Kidney capillary endothelial cell (primary cell): ENCODE measurements around the gene OS9.
A peak's percentile ranks its signal among the peaks of the same experiment; 100 is the strongest.
"Not testable (repeated sequence)": the region's sequence is repeated elsewhere in the genome, so short reads cannot be mapped to it uniquely, and the experiment has no call there.

Source experiments
- DNase-seq: peaks from one replicate; pipeline ENCODE4 v3.0.0-alpha.2; 2018; ENCODE audit warnings: low spot score

The OS9 gene

DNA sequence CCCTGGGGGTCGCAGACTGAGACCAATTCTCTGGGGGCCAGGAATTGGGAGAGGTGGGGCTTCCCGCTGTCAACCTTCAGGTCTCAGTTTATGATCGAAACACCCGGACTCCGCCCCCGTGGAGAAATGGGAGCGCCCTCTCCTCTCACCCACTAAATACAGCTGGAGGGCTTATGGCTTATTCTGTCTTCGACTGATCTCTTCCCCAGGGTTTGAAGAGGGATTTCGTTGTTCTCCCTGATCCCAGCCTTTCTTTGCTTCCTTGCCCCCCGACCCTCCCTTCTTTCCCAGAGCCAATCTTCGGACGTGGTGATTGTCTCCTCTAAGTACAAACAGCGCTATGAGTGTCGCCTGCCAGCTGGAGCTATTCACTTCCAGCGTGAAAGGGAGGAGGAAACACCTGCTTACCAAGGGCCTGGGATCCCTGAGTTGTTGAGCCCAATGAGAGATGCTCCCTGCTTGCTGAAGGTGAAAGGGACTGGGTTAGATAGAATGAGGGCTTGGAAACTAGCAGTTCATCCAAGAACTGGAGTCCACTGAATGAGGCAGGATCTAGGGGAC, 607 bp downstream of the OS9 start:
- peak; percentile 6 for DNase-seq

DNA sequence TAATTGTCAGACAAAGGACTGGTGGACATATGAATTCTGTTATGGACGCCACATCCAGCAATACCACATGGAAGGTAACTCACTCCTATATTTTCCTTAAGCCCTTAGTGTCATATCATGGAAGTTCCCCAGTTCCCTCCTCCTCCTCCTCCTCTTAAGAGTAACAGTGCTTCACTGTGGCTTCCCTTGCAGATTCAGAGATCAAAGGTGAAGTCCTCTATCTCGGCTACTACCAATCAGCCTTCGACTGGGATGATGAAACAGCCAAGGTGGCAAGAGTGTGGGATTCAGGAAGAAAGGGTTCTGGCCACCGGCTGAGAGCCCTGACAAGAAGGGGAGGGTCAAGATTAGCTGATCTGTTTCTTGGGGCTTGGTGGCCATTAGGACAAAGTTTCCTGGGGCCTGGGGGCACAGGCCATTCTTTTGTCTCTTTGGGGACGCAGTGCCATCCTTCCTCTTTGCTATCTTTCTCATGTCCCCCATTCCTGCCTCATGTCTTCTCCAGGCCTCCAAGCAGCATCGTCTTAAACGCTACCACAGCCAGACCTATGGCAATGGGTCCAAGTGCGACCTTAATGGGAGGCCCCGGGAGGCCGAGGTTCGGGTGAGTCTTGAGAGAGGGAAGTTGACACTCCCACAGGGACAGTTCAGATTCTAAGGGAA, 2.0 kb downstream of the OS9 start:
- no peak for DNase-seq

DNA sequence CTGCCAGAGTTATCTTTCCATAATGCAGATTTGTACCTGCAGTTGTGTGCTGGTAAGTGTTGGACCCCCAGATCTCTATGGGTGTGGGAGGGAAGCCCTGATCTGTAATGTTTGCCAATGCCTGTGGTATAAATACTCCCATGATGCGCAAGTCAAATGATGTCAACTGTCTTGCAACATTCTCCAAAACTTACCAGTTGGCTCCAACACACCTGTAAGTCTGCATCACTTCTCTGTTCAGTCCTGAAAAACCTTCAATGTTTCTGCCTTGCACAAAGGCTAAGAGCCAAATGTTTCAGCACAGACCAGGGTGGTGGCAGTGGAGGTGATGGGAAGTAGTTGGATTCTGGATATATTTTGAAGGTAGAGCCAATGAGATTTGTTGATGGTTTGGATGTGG, 3.1 kb downstream of the OS9 start:
- DNase-seq = no peak

DNA sequence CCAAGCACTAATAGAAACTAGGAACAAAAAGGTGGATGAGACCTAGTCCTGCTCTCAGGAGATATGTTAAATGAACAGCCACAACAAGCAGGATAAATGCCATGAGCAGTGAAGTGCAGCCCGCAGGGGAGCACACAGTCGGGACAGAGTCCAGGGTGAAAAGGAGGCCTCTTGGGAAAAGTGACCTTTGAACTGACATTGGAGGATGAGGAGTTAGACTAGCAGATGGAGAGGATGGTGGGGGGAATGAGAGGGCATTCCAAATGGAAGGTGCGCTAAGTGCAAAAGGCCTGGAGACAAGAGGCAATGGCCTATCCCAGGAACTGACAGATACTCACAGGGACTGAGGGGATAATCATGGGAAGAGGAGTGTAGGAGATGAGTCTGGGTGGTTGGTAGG, 4.5 kb downstream of the OS9 start:
- no peak for DNase-seq

DNA sequence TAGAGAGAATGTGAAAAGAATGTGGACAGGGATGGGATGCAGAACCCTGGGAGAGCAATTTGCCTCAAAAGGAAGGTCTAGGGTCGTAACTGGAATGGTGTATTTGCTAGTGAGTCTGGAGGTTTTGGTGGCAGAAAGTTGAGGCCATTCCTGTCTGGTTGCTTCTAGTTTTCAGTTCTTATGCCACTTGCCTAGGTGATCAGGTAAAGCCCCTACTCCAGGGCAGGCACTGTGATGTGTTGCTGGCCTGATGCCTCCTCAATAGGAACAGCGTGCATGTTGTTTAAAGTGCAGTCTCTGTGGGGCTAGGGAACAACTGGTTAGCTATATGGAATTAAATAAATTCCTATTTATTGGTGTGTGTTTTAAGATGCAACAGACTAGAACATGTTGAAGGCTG, 6.4 kb downstream of the OS9 start:
- DNase-seq = no peak

DNA sequence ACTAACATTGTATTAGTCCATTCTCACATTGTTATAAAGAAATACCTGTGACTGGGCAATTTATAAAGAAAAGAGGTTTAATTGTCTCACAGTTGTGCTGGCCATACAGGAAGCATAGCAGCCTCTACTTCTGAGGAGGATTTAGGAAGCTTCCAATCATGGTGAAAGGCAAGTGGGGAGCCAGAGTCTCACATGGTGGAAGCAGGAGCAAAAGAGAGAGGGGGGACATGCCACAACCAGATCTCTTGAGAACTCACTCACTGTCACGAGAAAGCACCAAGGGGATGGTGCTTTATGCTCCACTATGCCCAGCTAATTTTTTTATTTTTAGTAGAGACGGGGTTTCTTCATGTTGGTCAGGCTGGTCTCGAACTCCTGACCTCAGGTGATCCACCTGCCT, 13.3 kb downstream of the OS9 start:
- DNase-seq = no peak

DNA sequence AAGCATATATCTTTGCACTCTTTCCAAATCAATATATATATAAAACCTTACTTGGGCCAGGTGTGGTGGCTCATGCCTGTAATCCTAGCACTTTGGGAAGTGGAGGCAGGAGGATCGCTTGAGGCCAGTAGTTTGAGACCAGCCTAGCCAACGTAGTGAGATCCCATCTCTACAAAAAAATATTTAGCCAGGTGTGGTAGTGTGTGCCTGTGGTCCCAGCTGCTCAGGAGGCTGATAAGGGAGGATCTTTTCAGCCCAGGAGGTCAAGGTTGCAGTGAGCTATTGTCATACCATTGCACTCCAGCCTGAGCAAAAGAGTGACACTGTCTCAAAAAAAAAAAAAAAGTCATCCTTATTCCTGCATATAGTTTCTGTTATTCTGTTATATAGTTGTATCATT, 14.4 kb downstream of the OS9 start:
- DNase-seq = no peak

DNA sequence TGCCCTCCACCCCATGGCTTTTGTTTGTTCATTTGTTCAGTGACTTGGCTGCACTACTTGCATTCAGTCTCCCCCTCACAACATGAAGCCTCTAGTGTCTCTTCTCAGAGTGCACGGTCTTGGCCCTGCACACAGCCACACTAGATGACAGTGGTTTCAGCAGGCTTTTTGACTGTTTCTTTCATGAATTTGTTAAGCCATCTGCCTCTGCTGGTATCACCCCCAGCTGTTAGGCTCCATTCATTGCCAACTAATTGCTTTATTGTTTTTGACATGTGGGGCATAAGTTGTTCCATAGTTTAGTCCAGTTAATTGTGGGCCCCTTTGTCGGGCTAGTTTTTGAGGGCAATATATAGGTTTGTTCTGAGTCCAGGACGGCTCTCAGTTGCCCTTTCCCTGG, 18.8 kb downstream of the OS9 start:
- DNase-seq = no peak

DNA sequence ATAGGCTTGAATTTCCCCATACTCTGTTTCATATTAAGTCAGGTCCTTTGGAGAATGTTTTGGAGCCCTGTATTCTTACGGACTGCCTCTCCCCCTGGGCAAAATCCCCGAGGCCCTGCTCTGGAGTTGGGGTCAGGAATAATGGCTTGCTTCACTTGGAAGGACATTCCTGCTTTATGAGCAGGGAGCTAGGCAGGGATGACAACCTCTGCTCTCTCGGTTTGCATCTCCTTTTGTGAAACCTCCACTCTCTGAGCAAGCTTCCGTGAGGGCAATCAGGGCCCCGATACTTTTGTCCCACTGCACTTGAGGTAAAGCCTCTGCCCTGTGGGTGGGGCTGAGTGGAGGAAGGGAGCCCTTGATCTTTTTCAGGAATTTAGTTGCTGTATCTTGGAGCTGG, 19.3 kb downstream of the OS9 start:
- DNase-seq = no peak

DNA sequence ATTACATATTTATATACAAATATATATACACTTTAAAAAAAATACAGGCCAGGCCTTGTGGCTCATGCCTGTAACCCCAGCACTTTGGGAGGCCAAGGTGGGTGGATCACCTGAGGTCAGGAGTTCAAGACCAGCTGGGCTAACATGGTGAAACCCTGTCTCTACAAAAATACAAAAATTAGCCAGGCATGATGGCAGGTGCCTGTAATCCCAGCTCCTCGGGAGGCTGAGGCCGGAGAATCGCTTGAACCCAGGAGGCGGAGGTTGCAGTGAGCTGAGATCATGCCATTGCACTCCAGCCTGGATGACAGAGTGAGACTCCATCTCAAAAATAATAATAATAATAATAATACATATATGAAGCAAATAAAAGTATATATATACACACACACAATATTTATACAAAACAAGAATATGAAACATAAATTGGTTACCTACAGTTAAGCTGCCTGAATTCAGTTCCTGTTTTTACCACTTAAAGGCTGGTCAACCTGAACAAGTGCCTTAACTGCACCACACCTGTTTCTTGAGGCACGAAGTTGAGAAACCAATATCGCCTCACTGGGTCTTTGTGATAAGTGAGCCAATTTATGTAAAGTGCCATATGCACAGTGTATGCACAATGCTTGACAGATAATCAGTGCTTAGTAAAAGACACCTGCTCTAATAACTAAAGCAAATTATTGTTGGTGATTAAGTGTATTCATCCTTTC, 21.3 kb downstream of the OS9 start:
- DNase-seq = not testable (repeated sequence)

DNA sequence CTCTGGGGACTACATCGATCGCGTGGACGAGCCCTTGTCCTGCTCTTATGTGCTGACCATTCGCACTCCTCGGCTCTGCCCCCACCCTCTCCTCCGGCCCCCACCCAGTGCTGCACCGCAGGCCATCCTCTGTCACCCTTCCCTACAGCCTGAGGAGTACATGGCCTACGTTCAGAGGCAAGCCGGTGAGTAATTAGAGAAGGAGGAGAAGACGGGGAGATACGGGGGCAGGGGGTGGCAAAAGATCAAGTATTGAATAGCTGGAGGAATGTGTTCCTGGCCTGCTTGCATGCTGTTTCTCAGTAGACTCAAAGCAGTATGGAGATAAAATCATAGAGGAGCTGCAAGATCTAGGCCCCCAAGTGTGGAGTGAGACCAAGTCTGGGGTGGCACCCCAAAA, 21.9 kb downstream of the OS9 start:
- DNase-seq = no peak

DNA sequence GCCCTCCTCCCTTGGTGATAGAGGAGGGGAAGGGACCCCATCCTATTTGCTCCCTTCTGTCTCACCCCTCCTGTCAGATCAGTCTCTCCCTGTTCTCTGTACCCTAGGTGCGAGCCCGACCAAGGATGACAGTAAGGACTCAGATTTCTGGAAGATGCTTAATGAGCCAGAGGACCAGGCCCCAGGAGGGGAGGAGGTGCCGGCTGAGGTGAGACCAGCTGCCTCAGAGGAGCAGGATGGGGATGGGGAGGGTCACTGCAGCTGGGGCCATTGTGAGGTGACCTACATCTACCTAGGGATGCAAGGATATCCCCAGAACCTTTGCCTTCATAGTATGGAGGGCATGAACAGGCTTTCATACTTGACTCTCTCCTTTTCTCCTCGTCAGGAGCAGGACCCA, 22.4 kb downstream of the OS9 start:
- DNase-seq = no peak

DNA sequence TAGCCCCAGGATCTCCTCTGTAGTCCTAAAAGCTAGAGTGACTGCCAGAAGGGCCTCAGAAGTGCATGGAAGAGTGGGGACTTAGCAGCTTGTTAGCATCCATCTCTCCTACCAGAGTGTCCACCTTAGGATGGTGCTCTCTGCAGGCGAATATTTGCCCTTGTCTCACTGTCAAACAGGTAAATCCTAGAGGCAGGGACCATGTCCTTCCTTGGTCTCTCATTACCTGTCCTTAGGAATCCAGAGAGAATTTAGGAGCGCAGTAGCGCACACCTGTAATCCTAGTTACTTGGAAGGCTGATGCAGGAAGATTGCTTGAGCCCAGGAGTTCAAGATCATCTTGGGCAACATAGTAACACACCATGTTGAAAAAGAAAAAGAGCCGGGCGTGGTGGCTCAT, 23.2 kb downstream of the OS9 start:
- no peak for DNase-seq

DNA sequence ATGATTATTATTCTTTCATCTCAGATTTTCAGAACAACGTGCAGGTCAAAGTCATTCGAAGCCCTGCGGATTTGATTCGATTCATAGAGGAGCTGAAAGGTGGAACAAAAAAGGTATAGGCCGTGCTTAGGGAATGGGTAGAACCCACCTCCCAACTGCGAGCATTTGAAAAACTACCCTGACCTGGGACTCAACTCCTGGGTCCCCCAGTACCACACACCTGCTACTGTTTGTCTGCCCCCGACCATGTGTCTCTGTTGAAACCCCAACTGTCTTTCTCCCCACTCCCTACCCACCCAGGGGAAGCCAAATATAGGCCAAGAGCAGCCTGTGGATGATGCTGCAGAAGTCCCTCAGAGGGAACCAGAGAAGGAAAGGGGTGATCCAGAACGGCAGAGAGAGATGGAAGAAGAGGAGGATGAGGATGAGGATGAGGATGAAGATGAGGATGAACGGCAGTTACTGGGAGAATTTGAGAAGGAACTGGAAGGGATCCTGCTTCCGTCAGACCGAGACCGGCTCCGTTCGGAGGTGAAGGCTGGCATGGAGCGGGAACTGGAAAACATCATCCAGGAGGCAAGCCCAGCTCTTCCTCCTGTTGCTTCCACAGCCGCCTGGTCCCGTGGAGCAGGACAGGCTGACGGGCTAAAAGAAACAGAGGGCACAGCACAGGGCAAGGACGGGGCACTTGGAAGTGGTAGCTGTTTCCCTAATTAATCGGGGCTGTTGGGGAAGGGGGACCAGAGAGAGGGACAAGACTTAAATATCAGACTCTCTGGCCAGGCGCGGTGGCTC, 24.1 kb downstream of the OS9 start:
- DNase-seq = no peak

DNA sequence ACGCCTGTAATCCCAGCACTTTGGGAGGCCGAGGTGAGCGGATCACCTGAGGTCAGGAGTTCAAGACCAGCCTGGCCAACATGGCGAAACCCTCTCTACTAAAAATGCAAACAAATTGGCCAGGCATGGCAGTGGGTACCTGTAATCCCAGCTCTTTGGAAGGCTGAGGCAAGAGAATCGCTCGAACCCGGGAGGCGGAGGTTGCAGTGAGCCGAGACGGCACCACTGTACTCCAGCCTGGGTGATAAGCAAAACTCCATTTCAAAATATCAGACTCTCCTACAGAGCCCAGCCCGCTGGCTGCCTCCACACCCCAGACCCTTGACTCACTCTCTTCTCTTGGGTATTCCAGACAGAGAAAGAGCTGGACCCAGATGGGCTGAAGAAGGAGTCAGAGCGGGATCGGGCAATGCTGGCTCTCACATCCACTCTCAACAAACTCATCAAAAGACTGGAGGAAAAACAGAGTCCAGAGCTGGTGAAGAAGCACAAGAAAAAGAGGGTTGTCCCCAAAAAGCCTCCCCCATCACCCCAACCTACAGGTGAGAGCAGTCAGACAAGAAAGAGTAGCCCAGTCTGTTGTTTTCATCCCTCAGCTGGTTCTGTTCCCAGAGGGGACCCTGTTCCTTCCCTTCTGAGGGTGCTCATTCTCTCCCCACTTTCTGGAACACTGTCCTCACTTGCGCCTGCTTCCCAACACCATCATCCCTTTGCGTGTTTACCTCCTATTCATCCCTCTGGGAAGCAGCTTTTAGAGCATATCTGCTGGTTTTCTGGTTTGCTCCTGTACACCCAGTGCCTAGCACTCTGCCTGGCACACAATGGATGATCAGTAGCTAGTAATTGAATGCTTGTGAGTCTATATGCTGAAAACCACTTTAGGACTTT, 25.0 kb downstream of the OS9 start:
- DNase-seq = no peak

DNA sequence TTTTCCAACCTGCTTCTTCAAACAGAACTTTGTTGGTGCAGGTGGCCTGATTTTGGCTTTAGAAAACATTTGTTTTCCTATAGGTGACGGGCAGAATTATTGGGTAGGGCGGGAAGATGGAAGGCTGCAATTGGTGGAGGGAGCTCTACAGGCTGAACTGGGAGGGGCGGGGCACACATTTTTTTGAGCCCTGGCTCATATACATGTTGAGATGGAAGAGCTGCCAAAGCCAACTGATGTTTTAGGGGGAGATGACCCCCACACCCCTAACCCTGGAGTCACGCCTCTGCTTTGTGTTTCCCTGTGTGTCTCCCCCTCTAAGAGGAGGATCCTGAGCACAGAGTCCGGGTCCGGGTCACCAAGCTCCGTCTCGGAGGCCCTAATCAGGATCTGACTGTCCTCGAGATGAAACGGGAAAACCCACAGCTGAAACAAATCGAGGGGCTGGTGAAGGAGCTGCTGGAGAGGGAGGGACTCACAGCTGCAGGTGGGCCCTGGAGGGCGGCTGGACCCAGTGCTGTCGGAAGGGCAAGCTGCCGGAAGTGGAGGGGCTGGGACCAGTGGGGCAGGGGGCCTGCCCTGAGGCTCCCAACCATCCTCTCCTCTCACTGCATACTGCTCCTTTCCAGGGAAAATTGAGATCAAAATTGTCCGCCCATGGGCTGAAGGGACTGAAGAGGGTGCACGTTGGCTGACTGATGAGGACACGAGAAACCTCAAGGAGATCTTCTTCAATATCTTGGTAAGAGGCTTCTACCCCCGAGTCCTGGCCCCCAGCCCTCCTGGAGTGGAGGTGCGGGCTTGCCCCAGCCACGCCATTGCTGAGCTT, 26.1 kb downstream of the OS9 start:
- no peak for DNase-seq

DNA sequence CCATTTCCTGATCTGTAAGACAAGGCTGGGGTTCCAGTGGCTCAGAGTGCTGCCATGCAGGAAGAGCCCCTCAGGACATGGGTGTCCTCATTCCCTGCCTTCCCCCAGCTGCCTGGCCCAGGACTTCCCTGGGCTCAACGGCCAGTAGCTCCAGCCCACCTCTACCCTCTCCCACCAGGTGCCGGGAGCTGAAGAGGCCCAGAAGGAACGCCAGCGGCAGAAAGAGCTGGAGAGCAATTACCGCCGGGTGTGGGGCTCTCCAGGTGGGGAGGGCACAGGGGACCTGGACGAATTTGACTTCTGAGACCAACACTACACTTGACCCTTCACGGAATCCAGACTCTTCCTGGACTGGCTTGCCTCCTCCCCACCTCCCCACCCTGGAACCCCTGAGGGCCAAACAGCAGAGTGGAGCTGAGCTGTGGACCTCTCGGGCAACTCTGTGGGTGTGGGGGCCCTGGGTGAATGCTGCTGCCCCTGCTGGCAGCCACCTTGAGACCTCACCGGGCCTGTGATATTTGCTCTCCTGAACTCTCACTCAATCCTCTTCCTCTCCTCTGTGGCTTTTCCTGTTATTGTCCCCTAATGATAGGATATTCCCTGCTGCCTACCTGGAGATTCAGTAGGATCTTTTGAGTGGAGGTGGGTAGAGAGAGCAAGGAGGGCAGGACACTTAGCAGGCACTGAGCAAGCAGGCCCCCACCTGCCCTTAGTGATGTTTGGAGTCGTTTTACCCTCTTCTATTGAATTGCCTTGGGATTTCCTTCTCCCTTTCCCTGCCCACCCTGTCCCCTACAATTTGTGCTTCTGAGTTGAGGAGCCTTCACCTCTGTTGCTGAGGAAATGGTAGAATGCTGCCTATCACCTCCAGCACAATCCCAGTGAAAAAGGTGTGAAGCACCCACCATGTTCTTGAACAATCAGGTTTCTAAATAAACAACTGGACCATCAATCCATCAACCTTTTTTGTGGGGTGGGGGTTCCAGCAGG, 27.0 kb downstream of the OS9 start:
- no peak for DNase-seq

DNA sequence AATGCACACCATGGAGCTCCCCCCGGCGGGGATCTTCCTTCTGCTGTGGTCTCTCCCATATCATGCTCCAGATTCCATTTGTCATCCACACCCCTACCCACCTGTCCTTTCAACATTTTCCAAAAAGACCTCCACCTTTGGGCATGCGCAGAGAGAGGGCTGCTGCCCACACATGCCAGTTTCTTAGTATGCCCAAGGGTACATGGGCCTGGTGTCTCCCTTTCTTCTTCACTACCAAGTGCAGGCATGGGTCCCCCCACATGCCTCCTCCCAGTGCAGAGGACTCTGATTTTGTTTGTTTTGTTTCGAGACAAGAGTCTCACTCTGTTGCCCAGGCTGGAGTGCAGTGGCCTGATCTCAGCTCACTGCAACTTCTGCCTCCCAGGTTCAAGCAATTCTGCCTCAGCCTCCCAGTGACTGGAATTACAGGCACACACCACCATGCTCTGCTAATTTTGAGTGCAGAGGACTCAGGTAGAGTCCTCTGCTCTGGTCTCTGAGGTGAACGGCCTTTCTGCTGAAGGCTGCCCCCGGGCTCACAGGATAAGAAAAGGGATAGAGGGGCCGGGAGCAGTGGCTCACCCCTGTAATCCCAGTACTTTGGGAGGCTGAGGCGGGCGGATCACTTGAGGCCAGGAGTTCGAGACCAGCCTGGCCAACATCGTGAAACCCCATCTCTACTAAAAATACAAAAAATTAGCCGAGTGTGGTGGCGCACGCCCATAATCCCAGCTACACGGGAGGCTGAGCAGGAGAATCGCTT, 28.1 kb downstream of the OS9 start:
- DNase-seq = not testable (repeated sequence)
